Stomach (tissue), 9 donors: ENCODE results near the gene VAPA. TPM values are rescaled to one million over a fixed set of nuclear protein-coding genes. Genes with fewer than 3 reads are reported as not detected.

Experiments
- DNase-seq, 2 donors: peaks; one replicate each; pipeline versions ENCODE4 v3.0.0 to v3.0.0-alpha.2; 2013 to 2019
- H3K27ac ChIP-seq, 5 donors: fragments of 200-600 bp in 4 of 5; sonication (generic) in 4 of 5; one replicate each; pipeline ENCODE4 v1.5.1; 2013 to 2019; ENCODE audit warnings: mild to moderate bottlenecking in 1 of 5, moderate library complexity in 1 of 5
- H3K27me3 ChIP-seq, 3 donors: fragments of 200-600 bp; sonication (generic); one replicate each; pipeline ENCODE4 v1.5.1; 2017 to 2019; ENCODE audit warnings: mixed run types in 1 of 3
- H3K36me3 ChIP-seq, 4 donors: fragments of 200-600 bp; sonication (generic); 1 replicate in 3 of 4; 2 replicates in 1 of 4; pipeline ENCODE4 v1.5.1; 2016 to 2019
- H3K4me1 ChIP-seq, 4 donors: fragments of 200-600 bp; sonication (generic); one replicate each; pipeline ENCODE4 v1.5.1; 2016 to 2019
- H3K4me3 ChIP-seq, 4 donors: fragments of 200-600 bp; sonication (generic) in 3 of 4; one replicate each; pipeline ENCODE4 v1.5.1; 2016 to 2019; ENCODE audit warnings: mild to moderate bottlenecking in 1 of 4
- H3K9me3 ChIP-seq, 4 donors: fragments of 200-600 bp; sonication (generic); one replicate each; pipeline ENCODE4 v1.5.1; 2016 to 2019
- CTCF ChIP-seq, 7 experiments: fragments of 450-650 bp in 4 of 7; fragments of 200-600 bp in 3 of 7; sonication (generic) in 3 of 7; IDR thresholded peaks; one replicate each; pipeline ENCODE4 v1.5.1; 2016 to 2019; ENCODE audit warnings: antibody characterized with exemption in 7 of 7, control low read depth in 2 of 7, mild to moderate bottlenecking in 1 of 7
- EP300 ChIP-seq: sonication (generic); formaldehyde crosslinking; IDR thresholded peaks from one replicate; pipeline ENCODE4 v1.6.1; 2017; ENCODE audit warnings: antibody characterized with exemption
- POLR2A ChIP-seq, 4 donors: fragments of 450-650 bp; IDR thresholded peaks; one replicate each; pipeline ENCODE4 v1.6.1; 2016; ENCODE audit warnings: antibody characterized with exemption in 4 of 4, control low read depth in 2 of 4, mild to moderate bottlenecking in 1 of 4, moderate library complexity in 1 of 4
- POLR2AphosphoS5 ChIP-seq, 3 donors: sonication (generic); formaldehyde crosslinking; IDR thresholded peaks; one replicate each; pipeline ENCODE4 v1.6.1; 2016; ENCODE audit warnings: antibody characterized with exemption in 3 of 3
- WGBS, 5 donors: extraction: QIAGEN DNeasy Blood & Tissue Kit in 3 of 5; methylation state at CpG; one replicate each; pipeline versions ENCODE4 v1.1.5 to v1.1.7; 2013 to 2018; 5-methylcytosine and 5-hydroxymethylcytosine counted together
- intact Hi-C: fragments of 100-400 bp; cut with DNase I; formaldehyde crosslinking; loops from one replicate; pipeline ENCODE4 v1.15.1; 2023; ENCODE audit warnings: low total_unique reads
- polyA plus RNA-seq, 3 donors: library from polyadenylated mRNA; stranded (reverse); fragments of 200-250 nt; gene quantifications; one replicate each; pipeline ENCODE4 v1.2.3, GENCODE V29; 2013
- total RNA-seq, 5 donors: library from RNA; depleted of rRNA; stranded (reverse); fragments of >200 nt; gene quantifications; one replicate each; pipeline versions ENCODE4 v1.1.0 to v1.2.3, GENCODE V29; 2014 to 2016
- donor health status: healthy with polysubstance abuse.
- donor health status: Bipolar disorder and iron deficiency.
- donor health status: healthy.

Gene VAPA
- total and polyA plus RNA-seq, 8 donors, result 113 to 822 (median 169) TPM

GRCh38 chr18:9946831-9947230, 33.0 kb downstream of the VAPA start:
- H3K27ac ChIP-seq, result no peak overlapping the region
- WGBS, 5 donors, result 94 to 99% (median 98%) methylated on average over 3 of the region's 3 CpGs
- no peaks in the 10 kb centered on the region for H3K9me3 ChIP-seq
- H3K4me1 ChIP-seq, result peaks cover 0 to 26% (median 11%) of the 10 kb centered on the region in 4 donors
- no peak overlapping the region for H3K4me3 ChIP-seq
- peaks cover 13 to 83% (median 78%) of the 10 kb centered on the region in 4 donors for H3K36me3 ChIP-seq
- no peak for TF ChIP-seq POLR2AphosphoS5 (IDR thresholded peaks at IDR 0.05)
- no peak for TF ChIP-seq CTCF (IDR thresholded peaks at IDR 0.05)
- TF ChIP-seq POLR2A (IDR thresholded peaks at IDR 0.05), result no peak
- no peak for TF ChIP-seq EP300
- intact Hi-C loops, result no loop called here
- DNase-seq, result no peak
- H3K27me3 ChIP-seq, result no peaks in the 10 kb centered on the region

GRCh38 chr18:9947248-9947647, 33.4 kb downstream of the VAPA start:
- intact Hi-C loops, result no loop called here
- no peaks in the 10 kb centered on the region for H3K9me3 ChIP-seq
- TF ChIP-seq EP300 (no peak), POLR2A (IDR thresholded peaks at IDR 0.05) (no peak), POLR2AphosphoS5 (IDR thresholded peaks at IDR 0.05) (no peak), CTCF (IDR thresholded peaks at IDR 0.05) (no peak)
- no peak overlapping the region for H3K4me3 ChIP-seq
- DNase-seq, result no peak
- no peak overlapping the region for H3K27ac ChIP-seq
- H3K27me3 ChIP-seq, result no peaks in the 10 kb centered on the region
- H3K4me1 ChIP-seq, result peaks cover 0 to 30% (median 13%) of the 10 kb centered on the region in 4 donors
- 28 to 59% (median 35%) methylated on average over 1 of the region's 1 CpG for WGBS, 5 donors
- peaks cover 13 to 83% (median 81%) of the 10 kb centered on the region in 4 donors for H3K36me3 ChIP-seq

GRCh38 chr18:9949315-9949714, 35.5 kb downstream of the VAPA start:
- no peaks in the 10 kb centered on the region for H3K27me3 ChIP-seq
- DNase-seq, result no peak
- H3K9me3 ChIP-seq, result no peaks in the 10 kb centered on the region
- H3K36me3 ChIP-seq, result peaks cover 23 to 89% (median 84%) of the 10 kb centered on the region in 4 donors
- peaks cover 0 to 32% (median 16%) of the 10 kb centered on the region in 4 donors for H3K4me1 ChIP-seq
- 94 to 99% (median 97%) methylated on average over 2 of the region's 2 CpGs for WGBS, 5 donors
- TF ChIP-seq CTCF (IDR thresholded peaks at IDR 0.05), result no peak
- no peak for TF ChIP-seq EP300
- no peak for TF ChIP-seq POLR2A (IDR thresholded peaks at IDR 0.05)
- no peak for TF ChIP-seq POLR2AphosphoS5 (IDR thresholded peaks at IDR 0.05)
- H3K27ac ChIP-seq, result no peak overlapping the region
- H3K4me3 ChIP-seq, result no peak overlapping the region
- intact Hi-C loops, result no loop called here

GRCh38 chr18:9949861-9950260, 36.0 kb downstream of the VAPA start:
- intact Hi-C loops, result no loop called here
- Histone ChIP-seq H3K9me3 (no peaks in the 10 kb centered on the region), H3K27me3 (no peaks in the 10 kb centered on the region), H3K27ac (no peak overlapping the region), H3K36me3 (peaks cover 26 to 89% (median 85%) of the 10 kb centered on the region in 4 donors), H3K4me1 (peaks cover 0 to 32% (median 16%) of the 10 kb centered on the region in 4 donors), H3K4me3 (no peak overlapping the region)
- no peak for DNase-seq
- WGBS, 5 donors, result 79 to 94% (median 90%) methylated on average over 5 of the region's 5 CpGs
- TF ChIP-seq EP300 (no peak), POLR2A (IDR thresholded peaks at IDR 0.05) (no peak), POLR2AphosphoS5 (IDR thresholded peaks at IDR 0.05) (no peak), CTCF (IDR thresholded peaks at IDR 0.05) (no peak)
